CD4-positive, alpha-beta T cell treated with Interleukin-1 beta for 1 hour (primary cell): ENCODE measurements around the gene ANAPC5.
"Not testable (repeated sequence)": the region's sequence is repeated elsewhere in the genome, so short reads cannot be mapped to it uniquely, and the experiment has no call there.

Experiments used
- DNase-seq, 2 donors: peaks; one replicate each; pipeline ENCODE4 v3.0.0-alpha.2; 2020 to 2022

Gene ANAPC5

GRCh38 chr12:121307397-121307796 lies 44.8 kb downstream of the ANAPC5 start:
- DNase-seq: not testable (repeated sequence)

- no peak for DNase-seq
These were observed 47.9 kb downstream of the ANAPC5 start for GRCh38 chr12:121304306-121304705.

GRCh38 chr12:121301876-121302275 lies 50.3 kb downstream of the ANAPC5 start:
- no peak for DNase-seq

GRCh38 chr12:121300083-121300819 lies 52.0 kb downstream of the ANAPC5 start:
- no peak for DNase-seq

- DNase-seq: no peak
These were observed 52.5 kb downstream of the ANAPC5 start for GRCh38 chr12:121299662-121300061.

- not testable (repeated sequence) for DNase-seq
These were observed 53.8 kb downstream of the ANAPC5 start for GRCh38 chr12:121298411-121298810.

GRCh38 chr12:121297435-121297991 lies 54.7 kb downstream of the ANAPC5 start:
- peak in 1 of 2 donors; percentile 12 for DNase-seq

GRCh38 chr12:121296618-121297434 lies 55.4 kb downstream of the ANAPC5 start, which contains the start of gene CAMKK2:
Gene CAMKK2 (minus strand): TSS chr12:121296709. CDS start chr12:121274526, 22,183 bp downstream.
- peak; percentile 89 to 91 for DNase-seq

GRCh38 chr12:121295746-121296617 lies 56.2 kb downstream of the ANAPC5 start:
- peak in 1 of 2 donors; percentile 5 for DNase-seq

- no peak for DNase-seq
These were observed 57.0 kb downstream of the ANAPC5 start for GRCh38 chr12:121295116-121295745.

GRCh38 chr12:121294151-121294889 lies 57.9 kb downstream of the ANAPC5 start:
- no peak for DNase-seq

GRCh38 chr12:121293603-121294002 lies 58.6 kb downstream of the ANAPC5 start:
- DNase-seq: no peak

- DNase-seq: no peak
These were observed 61.8 kb downstream of the ANAPC5 start for GRCh38 chr12:121290410-121290809.

- DNase-seq: no peak
These were observed 62.2 kb downstream of the ANAPC5 start for GRCh38 chr12:121289962-121290361.

- DNase-seq: no peak
These were observed 63.2 kb downstream of the ANAPC5 start for GRCh38 chr12:121288986-121289385.

GRCh38 chr12:121288158-121288845 lies 63.9 kb downstream of the ANAPC5 start:
- no peak for DNase-seq

GRCh38 chr12:121287267-121287954 lies 64.8 kb downstream of the ANAPC5 start:
- DNase-seq: peak in 1 of 2 donors; percentile 50

GRCh38 chr12:121285856-121286255 lies 66.4 kb downstream of the ANAPC5 start:
- no peak for DNase-seq

GRCh38 chr12:121284551-121285390 lies 67.4 kb downstream of the ANAPC5 start:
- no peak for DNase-seq
